ENCODE data around the gene SEZ6L.

DNA sequence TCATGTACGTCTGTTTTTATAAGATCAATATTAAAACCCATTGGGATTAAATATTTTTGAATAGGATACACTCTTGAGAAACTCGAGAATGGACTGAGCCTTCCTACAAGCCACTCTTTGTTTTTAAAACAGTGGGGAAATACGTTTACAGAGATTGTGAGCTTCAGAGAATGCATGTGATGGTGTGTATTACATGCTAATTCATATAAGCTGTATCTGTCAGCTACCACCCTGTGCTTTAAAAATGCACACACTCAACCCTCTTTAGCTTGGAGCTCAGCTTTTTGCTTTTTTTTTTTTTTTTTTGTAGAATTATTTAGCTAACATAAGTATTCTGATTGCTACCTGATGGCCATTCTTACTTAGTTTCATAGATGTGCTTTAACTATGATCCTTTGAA is 213.5 kb downstream of the SEZ6L start:
- TF ChIP-seq ZNF274 (IDR thresholded peaks at IDR 0.05; ENCODE audit: low read depth, low read length) = no peak
- no peak for TF ChIP-seq SUZ12 (IDR thresholded peaks at IDR 0.05; ENCODE audit: extremely low read depth, insufficient read depth, insufficient read length)
- TF ChIP-seq YY1 (IDR thresholded peaks at IDR 0.05; ENCODE audit: insufficient read depth, insufficient read length) = no peak
